GM21381 (cell line): ENCODE data around the gene PHF12.

Source experiments
- ATAC-seq: cut with Tn5 transposase; IDR thresholded peaks from one replicate; pipeline ENCODE4 v1.9.1; 2021; ENCODE audit warnings: mild to moderate bottlenecking, moderate library complexity; ENCODE audit not compliant: unreplicated experiment

PHF12 gene

GRCh38 chr17:28975646-28976045 lies 24.3 kb upstream of the PHF12 start:
- no peak for ATAC-seq

- no peak for ATAC-seq
These were observed 23.7 kb upstream of the PHF12 start for GRCh38 chr17:28975031-28975430.

- ATAC-seq = no peak
These were observed 23.1 kb upstream of the PHF12 start for GRCh38 chr17:28974451-28974850.

GRCh38 chr17:28973425-28973824 lies 22.1 kb upstream of the PHF12 start:
- no peak for ATAC-seq

- no peak for ATAC-seq
These were observed 21.1 kb upstream of the PHF12 start for GRCh38 chr17:28972437-28972836.

- no peak for ATAC-seq
These were observed 19.6 kb upstream of the PHF12 start for GRCh38 chr17:28970879-28971278.

- ATAC-seq = no peak
These were observed 18.5 kb upstream of the PHF12 start for GRCh38 chr17:28969706-28970393.

GRCh38 chr17:28968914-28969295 lies 17.6 kb upstream of the PHF12 start:
- no peak for ATAC-seq

GRCh38 chr17:28968231-28968913 lies 17.1 kb upstream of the PHF12 start:
- no peak for ATAC-seq

- no peak for ATAC-seq
These were observed 16.2 kb upstream of the PHF12 start for GRCh38 chr17:28967221-28968135.

- ATAC-seq = no peak
These were observed 12.5 kb upstream of the PHF12 start for GRCh38 chr17:28963841-28964240.

- no peak for ATAC-seq
These were observed 11.8 kb upstream of the PHF12 start for GRCh38 chr17:28963055-28963611.

- no peak for ATAC-seq
These were observed 10.1 kb upstream of the PHF12 start for GRCh38 chr17:28961391-28961790.

GRCh38 chr17:28960256-28961061 lies 9.1 kb upstream of the PHF12 start:
- ATAC-seq = no peak

GRCh38 chr17:28959471-28959871 lies 8.2 kb upstream of the PHF12 start:
- no peak for ATAC-seq

- ATAC-seq = no peak
These were observed 7.6 kb upstream of the PHF12 start for GRCh38 chr17:28958820-28959455.

- ATAC-seq = no peak
These were observed 6.7 kb upstream of the PHF12 start for GRCh38 chr17:28957992-28958355.

- no peak for ATAC-seq
These were observed 6.1 kb upstream of the PHF12 start for GRCh38 chr17:28957277-28957991.

GRCh38 chr17:28956861-28957260 lies 5.5 kb upstream of the PHF12 start:
- no peak for ATAC-seq
